ENCODE measurements around the gene TNC.

Gene TNC

GRCh38 chr9:115117999-115118878, at the start of gene TNC:
Gene TNC (minus strand): TSS chr9:115118157. CDS start chr9:115091018, 27,139 bp downstream.
- no peaks in the 10 kb centered on the region for H3K9me3 Mint-ChIP-seq
- H3K27ac Mint-ChIP-seq, result no peak within 1 kb of the TSS
- no peak for ATAC-seq
- H3K4me3 Mint-ChIP-seq, result no peak within 1 kb of the TSS
- H3K4me1 Mint-ChIP-seq, result peaks cover 6% of the 10 kb centered on the region
- DNase-seq, result no peak
- H3K36me3 Mint-ChIP-seq (ENCODE audit: low read depth), result no peaks in the 10 kb centered on the region
- peaks cover 78% of the 10 kb centered on the region for H3K27me3 Mint-ChIP-seq

GRCh38 chr9:115167175-115167574, 49.2 kb upstream of the TNC start:
- Mint-ChIP-seq H3K9me3 (peaks cover 4% of the 10 kb centered on the region), H3K27ac (no peak overlapping the region), H3K27me3 (peaks cover 19% of the 10 kb centered on the region), H3K4me1 (no peaks in the 10 kb centered on the region), H3K36me3 (ENCODE audit: low read depth) (no peaks in the 10 kb centered on the region), H3K4me3 (no peak overlapping the region)
- ATAC-seq, result no peak
- no peak for DNase-seq

- Mint-ChIP-seq H3K27ac (no peak overlapping the region), H3K4me1 (no peaks in the 10 kb centered on the region), H3K4me3 (no peak overlapping the region), H3K27me3 (peaks cover 19% of the 10 kb centered on the region), H3K36me3 (ENCODE audit: low read depth) (no peaks in the 10 kb centered on the region), H3K9me3 (peaks cover 4% of the 10 kb centered on the region)
- no peak for ATAC-seq
- DNase-seq, result no peak
These were observed 47.3 kb upstream of the TNC start for GRCh38 chr9:115165233-115165632.

GRCh38 chr9:115164511-115164974, 46.6 kb upstream of the TNC start:
- Mint-ChIP-seq H3K27me3 (peaks cover 16% of the 10 kb centered on the region), H3K4me3 (no peak overlapping the region), H3K9me3 (peaks cover 4% of the 10 kb centered on the region), H3K27ac (no peak overlapping the region), H3K36me3 (ENCODE audit: low read depth) (no peaks in the 10 kb centered on the region), H3K4me1 (no peaks in the 10 kb centered on the region)
- DNase-seq (no peak), ATAC-seq (no peak)

- Mint-ChIP-seq H3K27me3 (peaks cover 9% of the 10 kb centered on the region), H3K36me3 (ENCODE audit: low read depth) (no peaks in the 10 kb centered on the region), H3K4me3 (no peak overlapping the region), H3K27ac (no peak overlapping the region), H3K9me3 (peaks cover 4% of the 10 kb centered on the region), H3K4me1 (peaks cover 8% of the 10 kb centered on the region)
- no peak for ATAC-seq
- DNase-seq, result no peak
These were observed 45.0 kb upstream of the TNC start for GRCh38 chr9:115162946-115163345.

GRCh38 chr9:115161446-115161845, 43.5 kb upstream of the TNC start:
- no peak for DNase-seq
- H3K36me3 Mint-ChIP-seq (ENCODE audit: low read depth), result no peaks in the 10 kb centered on the region
- no peak overlapping the region for H3K27ac Mint-ChIP-seq
- peaks cover 4% of the 10 kb centered on the region for H3K9me3 Mint-ChIP-seq
- peaks cover 8% of the 10 kb centered on the region for H3K4me1 Mint-ChIP-seq
- no peak for ATAC-seq
- no peak overlapping the region for H3K4me3 Mint-ChIP-seq
- peaks cover 7% of the 10 kb centered on the region for H3K27me3 Mint-ChIP-seq

GRCh38 chr9:115158661-115159481, 40.9 kb upstream of the TNC start:
- ATAC-seq (peak; percentile 71), DNase-seq (no peak)
- peaks cover 4% of the 10 kb centered on the region for H3K9me3 Mint-ChIP-seq
- H3K4me1 Mint-ChIP-seq, result peaks cover 8% of the 10 kb centered on the region
- no peak overlapping the region for H3K4me3 Mint-ChIP-seq
- no peaks in the 10 kb centered on the region for H3K36me3 Mint-ChIP-seq (ENCODE audit: low read depth)
- H3K27me3 Mint-ChIP-seq, result peaks cover 3% of the 10 kb centered on the region
- H3K27ac Mint-ChIP-seq, result peak overlapping the region; percentile 9

- no peaks in the 10 kb centered on the region for H3K36me3 Mint-ChIP-seq (ENCODE audit: low read depth)
- no peak for DNase-seq
- peaks cover 1% of the 10 kb centered on the region for H3K27me3 Mint-ChIP-seq
- peaks cover 8% of the 10 kb centered on the region for H3K4me1 Mint-ChIP-seq
- no peak for ATAC-seq
- H3K9me3 Mint-ChIP-seq, result no peaks in the 10 kb centered on the region
- H3K27ac Mint-ChIP-seq, result no peak overlapping the region
- no peak overlapping the region for H3K4me3 Mint-ChIP-seq
These were observed 39.3 kb upstream of the TNC start for GRCh38 chr9:115157245-115157674.

GRCh38 chr9:115155037-115155436, 37.1 kb upstream of the TNC start:
- no peak overlapping the region for H3K27ac Mint-ChIP-seq
- peaks cover 1% of the 10 kb centered on the region for H3K27me3 Mint-ChIP-seq
- H3K9me3 Mint-ChIP-seq, result no peaks in the 10 kb centered on the region
- no peaks in the 10 kb centered on the region for H3K36me3 Mint-ChIP-seq (ENCODE audit: low read depth)
- DNase-seq (no peak), ATAC-seq (no peak)
- no peak overlapping the region for H3K4me3 Mint-ChIP-seq
- peaks cover 8% of the 10 kb centered on the region for H3K4me1 Mint-ChIP-seq

GRCh38 chr9:115154617-115155016, 36.7 kb upstream of the TNC start:
- Mint-ChIP-seq H3K9me3 (no peaks in the 10 kb centered on the region), H3K27ac (no peak overlapping the region), H3K4me1 (peaks cover 8% of the 10 kb centered on the region), H3K27me3 (peaks cover 1% of the 10 kb centered on the region), H3K36me3 (ENCODE audit: low read depth) (no peaks in the 10 kb centered on the region), H3K4me3 (no peak overlapping the region)
- ATAC-seq (no peak), DNase-seq (no peak)

GRCh38 chr9:115152281-115152820, 34.4 kb upstream of the TNC start:
- Mint-ChIP-seq H3K4me1 (no peaks in the 10 kb centered on the region), H3K27ac (no peak overlapping the region), H3K27me3 (peaks cover 1% of the 10 kb centered on the region), H3K4me3 (no peak overlapping the region), H3K9me3 (no peaks in the 10 kb centered on the region), H3K36me3 (ENCODE audit: low read depth) (no peaks in the 10 kb centered on the region)
- DNase-seq, result no peak
- no peak for ATAC-seq

- Mint-ChIP-seq H3K27me3 (peaks cover 7% of the 10 kb centered on the region), H3K4me1 (no peaks in the 10 kb centered on the region), H3K9me3 (no peaks in the 10 kb centered on the region), H3K4me3 (no peak overlapping the region), H3K36me3 (ENCODE audit: low read depth) (no peaks in the 10 kb centered on the region), H3K27ac (no peak overlapping the region)
- no peak for ATAC-seq
- no peak for DNase-seq
These were observed 30.8 kb upstream of the TNC start for GRCh38 chr9:115148721-115149120.

- ATAC-seq, result no peak
- H3K4me3 Mint-ChIP-seq, result no peak overlapping the region
- H3K27ac Mint-ChIP-seq, result no peak overlapping the region
- H3K9me3 Mint-ChIP-seq, result no peaks in the 10 kb centered on the region
- peaks cover 14% of the 10 kb centered on the region for H3K27me3 Mint-ChIP-seq
- H3K36me3 Mint-ChIP-seq (ENCODE audit: low read depth), result no peaks in the 10 kb centered on the region
- no peaks in the 10 kb centered on the region for H3K4me1 Mint-ChIP-seq
- DNase-seq, result no peak
These were observed 28.6 kb upstream of the TNC start for GRCh38 chr9:115146581-115147021.

GRCh38 chr9:115144706-115145105, 26.7 kb upstream of the TNC start:
- Mint-ChIP-seq H3K36me3 (ENCODE audit: low read depth) (no peaks in the 10 kb centered on the region), H3K27ac (no peak overlapping the region), H3K4me3 (no peak overlapping the region), H3K9me3 (no peaks in the 10 kb centered on the region), H3K27me3 (peaks cover 22% of the 10 kb centered on the region), H3K4me1 (no peaks in the 10 kb centered on the region)
- DNase-seq, result no peak
- no peak for ATAC-seq

Data from activated naive CD8-positive, alpha-beta T cell treated with anti-CD3 and anti-CD28 coated beads, Interleukin-2, amount 50 U/mL, for 24 hours (primary cell).